Measurements from ENCODE around the gene EXOC4.

DNA sequence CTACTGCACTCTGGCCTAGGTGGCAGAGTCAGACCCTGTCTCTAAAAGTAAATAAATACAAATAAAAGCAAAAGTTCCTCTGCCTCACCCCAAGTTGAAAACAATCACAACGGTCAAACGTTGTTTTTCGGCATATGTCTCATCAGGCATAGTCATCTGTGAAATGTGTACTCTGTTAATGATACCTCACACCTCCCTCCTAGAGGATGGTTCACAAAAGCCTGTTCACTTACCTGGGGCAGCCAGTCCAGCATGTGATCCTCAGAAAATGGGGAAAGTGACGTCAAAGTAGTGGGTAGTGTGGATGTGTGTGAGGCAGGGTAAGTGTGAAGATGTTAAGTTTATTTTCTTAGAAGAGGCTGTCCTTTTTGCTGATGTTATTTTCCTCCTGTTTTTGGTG, 620.3 kb downstream of the EXOC4 start:
- TF ChIP-seq YY1 (IDR thresholded peaks at IDR 0.05; ENCODE audit: insufficient read depth, insufficient read length): no peak
- no peak for TF ChIP-seq SUZ12 (IDR thresholded peaks at IDR 0.05; ENCODE audit: extremely low read depth, insufficient read depth, insufficient read length)
- TF ChIP-seq ZNF274 (IDR thresholded peaks at IDR 0.05; ENCODE audit: low read depth, low read length): no peak

All from NT2/D1 (cell line).